GM12864 (cell line): Measurements from ENCODE around the gene DR1.

Source experiments
- DNase-seq: peaks from one replicate; pipeline ENCODE4 v3.0.0-alpha.2; 2011; ENCODE audit warnings: low read depth
- H3K4me3 ChIP-seq: 2 replicates; pipeline ENCODE4 v1.5.1; 2011; ENCODE audit warnings: mild to moderate bottlenecking, low read depth, low read length, control low read depth
- CTCF ChIP-seq: IDR thresholded peaks from 2 replicates; pipeline ENCODE4 v1.5.1; 2011; ENCODE audit warnings: low read depth, mild to moderate bottlenecking, moderate library complexity, low read length, control low read depth, inconsistent platforms; ENCODE audit errors: missing control alignments

DR1 gene

GRCh38 chr1:93328809-93329760 lies 16.6 kb upstream of the DR1 start:
- no peak for TF ChIP-seq CTCF
- no peak for DNase-seq

GRCh38 chr1:93330196-93330595 lies 15.5 kb upstream of the DR1 start:
- no peak for TF ChIP-seq CTCF
- no peak for DNase-seq
- no peak overlapping the region for H3K4me3 ChIP-seq

More at GRCh38 chr1:93328809-93329760, 16.6 kb upstream of the DR1 start:
- H3K4me3 ChIP-seq = no peak overlapping the region

- H3K4me3 ChIP-seq = no peak overlapping the region
- DNase-seq = no peak
- TF ChIP-seq CTCF = no peak
Observed at GRCh38 chr1:93330617-93331016, 15.1 kb upstream of the DR1 start.

- DNase-seq = no peak
- no peak for TF ChIP-seq CTCF
Observed at GRCh38 chr1:93331412-93331811, 14.3 kb upstream of the DR1 start.

GRCh38 chr1:93332368-93332767 lies 13.3 kb upstream of the DR1 start:
- TF ChIP-seq CTCF = no peak

More at GRCh38 chr1:93331412-93331811, 14.3 kb upstream of the DR1 start:
- no peak overlapping the region for H3K4me3 ChIP-seq

GRCh38 chr1:93338387-93339146 lies 7.1 kb upstream of the DR1 start:
- H3K4me3 ChIP-seq = no peak overlapping the region
- no peak for DNase-seq
- TF ChIP-seq CTCF = no peak

More at GRCh38 chr1:93332368-93332767, 13.3 kb upstream of the DR1 start:
- no peak overlapping the region for H3K4me3 ChIP-seq
- DNase-seq = no peak
